Amygdala (tissue), 56 donors: ENCODE measurements around the gene UNC93B1.

Experiments
- DNase-seq, 56 donors: peaks; one replicate each; lab custom pipeline; 2025; lab: John Stamatoyannopoulos, UW

The UNC93B1 gene

DNA sequence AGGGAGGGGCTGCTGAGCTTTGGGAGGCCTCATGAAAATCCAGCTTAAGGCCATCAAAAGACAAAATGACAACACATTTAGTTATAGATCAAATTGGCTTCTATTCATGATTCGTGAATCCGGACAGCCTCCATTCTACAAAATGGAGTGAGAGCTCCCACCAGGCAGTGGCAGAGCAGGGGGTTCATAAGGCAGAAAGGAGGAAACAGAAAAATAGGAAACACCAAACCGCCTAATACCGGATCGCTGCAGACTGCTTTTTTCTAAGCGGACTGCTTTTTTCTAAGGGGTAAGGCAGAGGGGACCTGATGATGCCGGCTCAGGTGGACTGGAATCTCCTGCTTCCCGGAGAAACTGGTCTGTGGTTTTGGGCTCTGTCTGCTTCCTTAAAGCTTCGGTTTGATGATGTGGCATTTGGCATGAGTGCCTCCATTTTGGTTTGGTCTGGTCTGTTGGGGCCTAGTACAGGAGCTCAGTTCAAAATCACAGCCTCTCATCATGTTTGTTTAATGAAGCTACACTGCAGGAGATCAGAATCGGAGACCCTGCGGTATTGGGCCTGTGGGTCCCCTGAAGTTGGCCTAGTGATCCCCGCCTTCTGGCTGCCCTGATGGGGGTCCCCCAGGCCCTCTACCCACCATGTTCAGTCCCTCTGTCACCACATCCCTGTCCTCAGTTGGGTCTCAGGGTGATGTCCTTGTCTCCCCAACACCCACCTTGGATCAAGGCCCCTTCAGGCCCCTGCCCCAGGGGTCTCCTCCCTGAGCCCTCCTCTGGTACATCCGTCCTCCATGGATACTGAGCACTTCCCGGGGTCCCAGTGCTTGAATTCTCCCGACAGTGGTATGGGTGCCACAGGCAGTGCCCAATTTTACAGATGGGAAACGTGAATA, 7.4 kb upstream of the UNC93B1 start:
- no peak for DNase-seq

DNA sequence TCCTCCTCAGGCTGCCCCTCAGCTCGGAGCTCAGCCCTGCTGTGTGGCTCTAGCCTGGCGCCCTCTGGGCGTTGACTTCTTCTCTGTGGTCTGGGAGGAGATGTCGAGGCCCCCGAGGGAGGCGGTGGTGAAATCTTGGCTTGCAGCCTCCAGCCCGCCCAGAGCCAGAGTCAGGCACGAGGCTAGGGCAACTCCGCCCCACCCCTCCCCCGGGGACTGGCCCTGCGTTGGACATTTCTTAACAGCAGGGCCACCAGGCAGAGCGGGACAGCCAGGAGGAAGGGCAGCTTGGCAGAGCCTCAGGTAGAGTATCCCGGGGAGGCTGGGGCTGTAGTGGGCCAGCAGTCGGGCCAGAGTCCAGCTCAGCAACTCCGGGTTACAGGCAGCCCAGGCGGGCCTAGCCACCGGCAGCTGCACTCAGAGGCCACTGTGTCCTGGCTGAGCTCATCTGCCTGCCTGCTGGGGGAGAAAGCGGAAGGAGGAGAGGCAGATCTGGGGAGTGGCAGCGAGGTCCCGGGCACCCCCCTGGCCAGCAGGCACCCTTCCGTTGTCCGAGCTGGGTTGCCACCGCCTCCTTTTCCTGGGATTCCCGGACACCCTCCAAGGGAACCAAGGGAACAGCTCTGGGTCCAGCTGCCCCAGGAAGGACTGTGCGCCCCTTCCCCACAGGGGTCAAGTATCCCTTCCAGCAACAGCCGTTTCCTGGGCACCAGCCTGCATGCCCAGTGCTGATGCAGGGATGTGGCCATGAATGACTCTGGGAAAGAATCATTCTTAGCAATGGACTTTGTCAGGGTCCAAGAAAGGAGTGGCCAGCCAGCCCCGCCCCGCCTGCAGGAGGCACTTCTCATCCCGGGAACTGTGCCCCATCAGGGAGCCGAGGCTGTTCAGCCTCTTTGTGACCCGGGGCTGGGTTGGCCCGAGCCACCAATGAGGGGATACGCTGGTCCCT, 6.5 kb upstream of the UNC93B1 start, which contains the start of gene ALDH3B1:
Gene ALDH3B1, plus strand, starts transcription at position 238 of the 952 bp plus-strand sequence. CDS start 4,971 bp downstream, outside the sequence.
- DNase-seq: peak in 52 of 56 donors; percentile 31 to 93 (median 77)

DNA sequence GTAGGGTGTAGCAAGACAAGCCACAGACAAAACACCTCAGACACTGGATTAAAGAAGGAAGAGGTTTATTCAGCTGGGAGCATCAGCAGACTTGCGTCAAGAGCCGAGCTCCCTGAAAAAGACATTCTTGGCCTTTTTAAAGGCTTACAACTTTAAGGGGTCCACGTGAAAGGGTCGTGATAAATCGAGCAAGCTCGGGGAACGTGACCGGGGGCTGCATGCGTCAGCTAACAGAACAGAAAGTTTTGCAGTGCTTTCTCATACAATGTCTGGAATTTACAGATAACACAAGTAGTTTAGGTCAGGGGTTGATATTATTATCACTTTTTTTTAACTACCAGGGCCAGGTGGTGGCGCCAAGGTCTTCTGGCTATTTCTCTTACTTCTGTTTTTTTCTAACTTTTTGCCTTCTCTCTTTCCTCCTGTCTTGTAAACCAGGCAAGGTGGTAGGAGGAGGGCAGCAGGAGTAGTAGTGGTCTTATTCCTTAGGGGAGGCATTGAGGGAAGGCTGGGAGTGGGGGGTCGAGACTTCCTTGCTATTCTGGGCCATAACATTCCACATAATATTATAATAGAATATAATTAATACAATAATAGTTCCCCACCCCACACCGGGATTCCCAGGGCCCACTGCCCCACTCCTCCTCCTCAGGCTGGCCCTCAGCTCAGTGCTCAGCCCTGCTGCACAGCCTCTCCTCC, 5.6 kb upstream of the UNC93B1 start:
- DNase-seq: peak in 2 of 56 donors; percentile 30 to 56

DNA sequence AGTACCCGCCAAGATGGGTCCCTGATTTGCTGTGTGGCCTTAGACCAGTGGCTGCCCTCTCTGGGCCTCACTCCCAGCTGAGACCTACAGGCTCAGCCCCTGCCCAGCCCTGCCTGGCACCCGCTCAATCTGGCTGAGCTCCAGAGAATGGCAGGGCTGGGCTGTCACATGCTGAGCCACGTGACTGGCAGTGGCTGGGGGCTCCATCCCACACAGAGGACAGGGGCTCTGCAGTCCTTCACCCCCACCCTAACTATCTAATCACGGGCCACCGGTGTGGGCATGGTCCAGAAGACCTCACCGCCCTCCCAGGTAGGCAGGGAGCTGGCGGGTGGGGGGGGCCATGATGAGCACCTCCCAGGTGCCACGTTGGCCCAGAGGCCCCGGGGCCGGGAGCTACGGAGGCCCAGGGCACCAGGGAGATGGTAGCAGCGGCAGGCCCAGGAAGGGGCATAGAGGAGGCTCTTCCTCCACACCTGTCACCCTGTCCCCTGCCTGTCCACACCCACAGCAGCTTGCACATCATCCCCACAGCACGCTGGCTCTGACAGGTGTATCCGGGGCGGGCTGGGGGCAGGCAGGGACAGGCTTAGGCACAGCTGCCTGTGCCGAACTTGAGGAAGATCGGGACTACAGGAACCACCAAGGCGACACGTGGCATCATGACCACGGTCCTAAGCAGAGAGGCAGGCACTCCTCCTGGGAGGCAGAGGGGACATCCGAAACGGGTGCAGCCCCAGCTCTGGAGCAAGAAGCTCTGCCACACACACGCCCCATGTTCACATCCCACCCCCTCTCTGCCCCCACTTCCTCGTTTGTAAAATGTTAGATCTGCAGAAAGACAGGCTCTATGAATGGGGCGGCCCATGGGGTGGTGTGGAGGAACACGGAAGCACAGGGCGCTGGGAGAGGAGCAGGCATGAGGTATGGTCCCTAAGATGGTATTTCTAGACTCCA, 4.8 kb upstream of the UNC93B1 start:
- DNase-seq: peak in 3 of 56 donors; percentile 32 to 61 (median 51)

DNA sequence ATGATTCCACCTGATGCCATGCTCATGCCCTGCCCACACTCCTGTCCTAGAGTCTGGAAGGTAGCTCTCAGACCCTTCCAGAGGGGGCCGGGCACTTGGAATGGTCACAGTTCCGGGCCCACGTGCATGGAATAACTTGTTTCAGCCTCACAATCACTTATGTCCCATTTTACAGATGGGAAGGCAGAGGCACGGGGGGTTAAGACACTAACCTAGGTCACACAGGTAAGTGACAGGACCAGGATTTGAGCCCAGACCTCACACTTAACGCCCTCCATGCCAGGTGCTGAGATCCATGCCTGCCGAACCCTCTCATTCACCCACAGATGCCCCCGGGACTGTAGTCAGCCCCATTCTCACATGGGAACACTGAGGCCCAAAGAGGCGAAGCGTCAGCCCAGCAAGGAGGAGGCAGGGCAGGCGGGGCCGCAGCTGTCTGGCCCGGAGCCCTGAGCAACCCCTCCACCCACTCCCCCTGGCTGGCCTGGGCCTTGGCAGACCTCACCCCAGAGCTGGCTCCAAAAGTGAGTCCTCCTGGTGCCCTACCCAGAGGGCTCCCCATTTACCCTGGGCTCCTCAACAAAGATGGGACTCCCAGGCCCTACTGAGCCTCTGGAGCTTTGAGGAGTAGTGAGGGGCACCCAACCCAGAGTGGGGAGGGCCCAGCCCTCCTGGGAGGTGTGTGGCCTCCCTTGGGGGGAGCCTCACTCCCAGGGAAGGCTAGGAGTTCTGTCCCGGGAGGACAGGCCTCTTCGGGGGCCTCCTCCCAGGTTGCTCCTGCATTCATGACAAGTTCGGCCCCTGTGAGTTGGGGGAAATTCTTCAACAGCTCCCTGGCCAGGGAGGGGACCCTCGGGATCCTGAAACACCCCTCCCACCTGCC, 3.8 kb upstream of the UNC93B1 start:
- no peak for DNase-seq

DNA sequence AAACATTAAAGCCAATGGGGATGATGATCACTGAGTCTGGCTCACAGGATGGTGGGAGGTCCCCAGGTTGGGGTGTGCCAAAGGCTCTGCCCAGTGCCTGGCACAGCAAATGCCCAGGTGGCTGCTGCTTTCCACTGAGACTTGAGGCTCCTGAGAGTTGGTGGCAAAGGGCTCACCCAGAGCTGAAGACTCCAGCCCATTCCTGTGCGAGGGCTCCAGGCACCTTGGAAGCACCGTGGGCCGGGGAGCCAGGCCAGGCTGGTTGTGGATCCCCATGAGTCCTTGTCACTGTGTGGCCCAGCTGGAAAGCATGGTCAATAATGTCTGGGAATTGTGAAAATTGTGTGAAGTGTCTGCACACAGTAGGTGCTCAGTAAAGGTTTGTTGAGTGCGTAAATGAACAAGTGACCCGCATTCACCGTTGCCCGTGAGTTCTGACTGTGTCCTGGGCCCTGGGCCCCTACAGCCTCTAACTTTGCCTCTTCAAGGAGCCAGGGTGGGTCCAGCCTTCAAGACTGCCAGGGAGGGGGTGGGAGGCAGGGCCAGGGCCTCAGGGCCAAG, 2.8 kb upstream of the UNC93B1 start:
- no peak for DNase-seq

DNA sequence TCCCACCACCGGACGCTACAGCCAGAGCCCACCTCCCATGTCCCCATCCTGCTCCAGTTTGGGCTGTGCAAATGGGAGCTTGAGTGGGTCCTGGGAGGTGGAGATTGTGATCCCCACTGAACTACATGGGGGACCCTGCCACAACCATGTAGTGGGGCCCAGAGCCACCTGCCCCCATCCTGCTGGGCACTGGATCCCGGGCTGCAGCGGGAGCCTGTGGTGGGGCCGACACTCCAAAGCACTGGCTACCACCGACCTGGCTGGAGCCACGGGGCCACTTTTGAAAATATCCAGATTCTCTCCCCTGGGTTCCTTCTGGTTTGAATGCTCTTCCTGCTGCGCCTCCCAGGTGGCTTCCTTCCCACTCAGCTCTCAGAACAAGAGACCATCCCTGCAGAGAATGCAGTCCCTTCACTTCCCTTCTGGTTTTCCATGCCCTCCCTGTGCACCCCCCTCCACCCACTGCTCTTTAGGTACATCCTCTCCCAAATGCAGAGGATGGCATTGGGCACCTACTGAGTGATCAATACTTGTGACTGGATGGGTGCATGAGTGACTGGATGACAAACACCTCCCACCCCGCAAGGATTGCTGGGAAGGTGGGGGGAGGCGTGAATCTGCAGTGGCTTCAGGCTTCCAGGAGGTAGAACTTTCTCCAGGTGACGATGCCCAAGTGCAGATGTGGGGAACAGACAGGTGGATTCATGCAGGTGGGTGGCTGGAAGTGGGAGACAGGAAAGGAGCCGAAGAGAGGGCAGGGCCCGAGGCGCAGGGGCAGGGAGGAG, 846 bp upstream of the UNC93B1 start:
- DNase-seq: peak in 17 of 56 donors; percentile 27 to 74 (median 46)

DNA sequence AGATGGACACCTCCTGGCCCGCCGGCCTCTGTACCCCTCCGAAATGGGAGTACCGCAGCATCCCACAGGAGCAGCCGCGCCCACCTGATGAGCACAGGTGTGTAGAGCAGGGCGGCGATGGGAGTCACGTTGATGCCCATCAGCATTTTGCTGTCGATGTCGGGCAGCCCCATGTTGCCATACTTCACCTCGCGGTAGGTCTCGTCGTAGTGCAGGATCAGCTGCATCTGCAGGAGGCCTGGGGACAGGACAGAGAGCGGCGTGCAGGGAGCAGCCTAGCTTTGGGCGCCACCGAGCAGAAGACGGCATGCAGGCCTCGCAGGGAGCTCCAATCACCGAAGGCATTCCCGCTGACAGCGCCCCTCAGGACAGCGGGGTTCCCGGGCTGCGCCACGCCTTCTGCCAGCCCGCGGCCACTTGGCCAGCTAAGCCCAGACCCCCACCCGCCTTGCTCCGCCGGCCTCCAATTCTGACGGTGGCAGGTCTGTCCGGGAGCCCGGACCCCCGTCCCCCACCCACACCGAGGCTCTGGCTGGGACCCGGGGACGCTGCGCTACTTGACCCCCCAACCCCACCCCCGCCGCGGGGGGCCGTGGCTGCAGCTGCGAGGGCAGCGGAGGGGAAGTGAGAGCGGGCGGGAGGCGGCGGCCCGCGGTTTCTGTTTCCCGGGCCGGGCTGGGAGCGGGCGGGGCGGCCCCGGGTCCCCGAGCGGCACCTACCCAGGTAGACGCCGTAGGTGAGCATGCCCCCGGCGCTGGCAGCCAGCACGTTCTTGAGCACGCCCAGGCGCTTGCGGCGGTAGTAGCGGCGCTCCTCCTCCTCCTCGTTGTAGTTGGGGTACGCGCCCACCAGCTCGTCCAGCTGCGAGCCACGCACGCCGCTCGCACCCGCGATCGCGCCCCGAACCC, 705 bp downstream of the UNC93B1 start:
- DNase-seq: peak in 2 of 56 donors; percentile 36 to 43

DNA sequence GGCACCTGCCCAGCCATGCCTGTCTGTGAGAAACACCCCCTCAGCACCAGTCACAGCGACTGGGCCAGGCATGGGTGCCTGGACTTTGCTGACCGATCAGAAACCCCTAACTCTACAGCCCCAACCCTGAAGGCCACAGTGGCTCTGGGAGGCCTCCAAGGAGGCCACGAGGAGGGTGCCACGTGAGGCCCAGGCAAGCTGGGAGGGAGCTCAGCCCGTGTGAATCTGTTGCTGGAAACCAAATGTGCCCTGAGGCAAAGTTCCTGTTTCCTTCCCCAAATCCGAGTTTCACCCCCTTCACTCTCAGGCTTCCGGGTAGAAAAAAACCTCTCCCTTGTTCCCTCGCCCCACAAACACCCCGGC, 1.3 kb downstream of the UNC93B1 start:
- DNase-seq: no peak

DNA sequence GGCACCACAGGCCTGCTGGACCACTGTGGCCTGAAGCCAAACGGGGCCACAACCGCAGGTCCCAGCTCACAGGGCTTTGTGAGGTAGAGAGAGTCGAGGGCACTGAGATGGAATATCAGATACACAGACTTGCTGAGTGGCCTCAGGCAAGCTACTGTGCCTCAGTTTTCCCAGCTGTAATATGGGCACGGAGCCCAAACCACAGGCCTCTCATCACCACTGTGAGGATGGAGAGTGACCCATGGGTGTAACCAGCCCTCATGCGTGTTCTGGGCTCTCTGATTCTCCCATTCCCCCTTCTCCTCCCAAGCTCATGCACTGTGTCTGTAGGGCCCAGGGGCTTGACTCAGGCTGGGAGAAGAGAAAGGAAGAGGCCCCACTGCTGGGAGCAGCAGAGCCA, 4.2 kb downstream of the UNC93B1 start:
- no peak for DNase-seq

DNA sequence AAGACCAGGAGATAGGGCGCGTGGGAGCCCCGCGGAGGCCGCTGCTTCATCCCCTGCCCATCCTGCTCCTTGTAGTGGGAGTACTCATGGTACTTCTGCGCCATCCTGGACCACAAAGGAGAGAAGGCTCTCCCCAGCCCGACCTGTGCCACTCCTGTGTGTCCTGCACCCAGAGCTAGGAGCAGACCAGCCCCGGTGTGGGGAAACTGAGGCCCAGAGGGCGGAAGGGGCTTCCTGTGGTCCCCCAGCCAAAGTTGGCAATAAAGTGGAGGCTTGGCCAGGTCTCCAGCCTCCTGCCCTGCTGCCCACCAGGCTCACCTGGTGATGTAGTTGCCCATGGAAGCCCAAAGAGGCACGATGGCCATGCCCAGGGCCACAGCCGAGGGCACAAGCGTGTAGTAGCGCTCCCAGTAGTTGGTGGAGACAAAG, 4.7 kb downstream of the UNC93B1 start:
- DNase-seq: no peak

DNA sequence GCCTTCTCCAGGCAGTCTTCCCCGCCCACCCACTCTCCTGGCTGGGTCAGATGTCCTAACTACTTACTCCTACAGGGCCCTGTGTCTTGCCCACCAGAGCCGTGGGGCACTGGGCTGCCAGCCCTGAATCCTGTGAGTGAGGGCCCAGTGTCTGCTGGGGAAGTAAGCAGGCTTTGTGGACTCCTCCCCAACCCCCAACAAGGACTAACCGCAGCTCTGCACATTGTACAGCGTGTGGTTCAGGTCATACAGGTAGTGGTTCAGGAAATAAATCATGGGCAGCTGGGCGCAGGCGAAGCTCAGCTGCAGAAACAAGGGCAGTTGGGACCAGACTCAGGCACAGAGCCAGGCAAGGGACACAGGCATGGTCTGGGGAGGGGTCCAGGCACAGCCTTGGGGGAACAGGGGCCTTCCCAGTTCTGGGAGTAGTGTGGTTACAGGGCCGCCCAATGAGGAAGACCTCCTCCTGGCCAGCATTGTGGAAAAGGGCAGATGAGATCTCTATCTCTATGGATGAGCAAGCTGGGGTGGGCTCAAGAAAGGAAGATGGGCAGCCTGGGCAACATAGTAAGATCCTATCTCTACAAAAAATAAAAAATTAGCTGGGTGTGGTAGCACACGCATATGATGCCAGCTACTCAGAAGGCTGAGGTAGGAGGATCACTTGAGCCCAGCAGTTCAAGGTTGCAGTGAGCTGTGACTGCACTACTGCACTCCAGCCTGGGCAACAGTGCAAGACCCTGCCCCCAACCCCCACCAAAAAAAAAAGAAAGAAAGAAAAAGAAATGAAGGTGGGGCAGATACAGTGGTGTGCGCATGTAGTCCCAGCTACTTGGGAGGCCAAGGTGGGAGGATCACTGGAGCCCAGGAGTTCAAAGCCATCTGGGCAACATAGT, 5.5 kb downstream of the UNC93B1 start:
- DNase-seq: no peak

DNA sequence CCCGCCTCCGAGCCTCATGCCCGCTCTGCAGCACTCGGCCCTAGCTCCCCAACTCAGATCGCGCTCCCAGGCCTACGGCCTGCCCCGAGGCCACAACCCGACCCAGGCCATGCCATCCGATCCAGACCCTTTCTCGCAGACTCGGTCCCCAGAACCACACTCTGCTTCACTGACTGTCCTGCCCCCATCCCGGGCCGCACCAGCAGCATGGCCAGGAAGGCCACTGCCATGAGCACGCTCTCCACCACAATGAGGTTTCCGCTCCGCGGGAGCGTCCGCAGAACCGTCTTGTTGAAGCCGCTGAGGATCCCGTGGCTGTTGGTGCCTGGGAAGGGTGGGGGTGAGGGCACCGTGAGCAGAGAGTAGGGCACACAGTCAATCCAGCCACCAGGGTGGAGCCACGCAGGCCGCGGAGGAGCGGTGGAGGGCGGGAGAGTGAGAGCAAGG, 6.4 kb downstream of the UNC93B1 start:
- DNase-seq: no peak

DNA sequence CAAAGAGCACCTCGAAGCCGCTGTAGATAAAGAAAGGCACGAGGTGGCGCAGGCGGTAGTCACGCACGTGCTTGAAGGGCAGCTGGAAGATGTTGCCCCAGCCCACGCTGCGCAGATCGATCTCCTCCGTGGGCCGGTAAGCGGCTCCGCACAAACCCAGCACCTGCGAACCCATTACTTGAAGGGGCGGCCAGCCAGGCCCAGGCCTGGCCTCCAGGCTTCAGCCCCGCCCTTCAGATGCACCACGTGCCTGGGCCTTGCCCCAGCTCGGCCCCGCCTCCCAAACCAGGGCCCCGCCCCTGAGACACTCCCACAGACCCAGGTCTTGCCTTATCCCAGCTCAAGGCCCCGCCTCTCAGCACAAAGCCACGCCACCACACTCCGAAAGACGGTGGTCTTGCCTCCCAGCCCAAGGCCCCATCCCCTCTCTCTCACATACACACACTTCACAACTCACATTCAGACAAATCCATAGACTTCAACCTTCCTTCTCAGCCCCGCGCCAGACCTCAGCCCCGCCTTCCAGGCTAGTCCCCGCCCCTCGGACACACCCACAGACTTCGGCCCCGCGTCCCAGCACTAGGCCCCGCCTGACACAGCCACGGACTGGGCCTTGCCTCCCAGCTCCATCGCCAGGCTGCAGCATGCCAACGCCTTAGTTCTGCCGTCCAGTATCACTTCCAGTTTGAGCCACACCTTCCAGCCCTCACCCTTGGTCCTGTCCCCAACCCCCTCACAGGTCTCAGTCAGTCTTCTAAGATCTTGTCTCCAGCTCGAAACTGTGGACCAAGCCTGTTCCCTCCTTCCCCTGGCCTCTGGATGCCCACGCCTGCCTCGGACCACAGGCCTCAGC, 7.0 kb downstream of the UNC93B1 start:
- peak in 1 of 56 donors; percentile 11 for DNase-seq
